HG03095 (cell line): Measurements from ENCODE around the gene GALNT17.
"Not testable (repeated sequence)": the region's sequence is repeated elsewhere in the genome, so short reads cannot be mapped to it uniquely, and the experiment has no call there.

Source experiments
- ATAC-seq: cut with Tn5 transposase; IDR thresholded peaks from one replicate; pipeline ENCODE4 v1.9.1; 2021; ENCODE audit warnings: moderate library complexity; ENCODE audit not compliant: unreplicated experiment

GALNT17 gene

DNA sequence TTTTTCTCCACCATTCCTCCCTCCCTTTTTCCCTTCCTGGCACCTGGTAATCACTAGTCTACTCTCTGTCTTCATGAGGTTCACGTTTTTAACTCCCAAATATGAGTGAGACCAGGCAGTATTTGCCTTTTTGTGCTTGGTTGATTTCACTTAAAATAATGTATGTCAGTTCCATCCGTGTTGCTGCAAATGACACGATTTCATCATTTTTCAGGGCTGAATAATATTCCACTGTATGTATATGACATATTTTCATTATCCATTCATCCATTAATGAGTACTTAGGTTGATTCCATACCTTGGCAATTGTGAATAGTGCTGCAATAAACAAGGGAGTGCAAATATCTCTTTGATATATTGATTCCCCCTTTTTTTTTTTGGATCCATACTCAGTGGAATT, 25.8 kb downstream of the GALNT17 start:
- ATAC-seq: no peak

DNA sequence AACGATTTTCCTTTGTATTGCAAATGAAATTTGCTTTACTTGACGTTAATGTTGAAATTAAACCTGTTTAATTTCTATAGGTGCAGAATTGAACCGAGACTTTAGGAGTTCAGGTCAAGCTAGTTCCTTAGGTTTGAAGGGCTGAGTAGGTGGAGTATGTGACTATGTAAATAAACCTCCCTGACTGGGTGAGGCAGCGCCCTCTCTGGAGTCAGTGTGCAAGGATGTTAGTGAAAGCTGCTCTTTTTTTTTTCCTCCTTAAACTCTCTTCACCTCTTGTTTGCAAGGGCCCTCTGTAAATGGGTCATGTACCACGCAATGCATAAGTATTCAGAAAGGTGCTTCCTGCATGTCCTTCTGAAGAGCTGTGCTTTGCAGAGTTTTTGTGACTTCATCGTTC, 33.8 kb downstream of the GALNT17 start:
- ATAC-seq: no peak

DNA sequence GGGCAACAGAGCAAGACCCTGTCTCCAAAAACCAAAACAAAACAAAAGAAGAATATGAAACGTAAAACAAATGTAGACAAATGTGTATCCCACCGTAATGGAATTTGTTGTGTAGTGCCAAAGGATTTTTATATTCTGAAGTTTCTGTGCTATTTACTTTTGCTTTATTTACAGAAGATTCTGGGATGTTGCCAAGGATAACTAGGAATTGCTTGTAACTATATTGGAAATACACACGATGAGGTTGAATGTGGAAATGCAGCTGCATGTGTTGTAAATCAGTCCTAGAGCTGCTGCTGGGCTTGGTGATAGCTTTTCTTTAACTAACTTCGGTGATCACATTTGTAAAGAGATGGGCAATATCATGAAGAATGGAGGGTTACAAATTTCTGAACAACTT, 39.5 kb downstream of the GALNT17 start:
- ATAC-seq: no peak

DNA sequence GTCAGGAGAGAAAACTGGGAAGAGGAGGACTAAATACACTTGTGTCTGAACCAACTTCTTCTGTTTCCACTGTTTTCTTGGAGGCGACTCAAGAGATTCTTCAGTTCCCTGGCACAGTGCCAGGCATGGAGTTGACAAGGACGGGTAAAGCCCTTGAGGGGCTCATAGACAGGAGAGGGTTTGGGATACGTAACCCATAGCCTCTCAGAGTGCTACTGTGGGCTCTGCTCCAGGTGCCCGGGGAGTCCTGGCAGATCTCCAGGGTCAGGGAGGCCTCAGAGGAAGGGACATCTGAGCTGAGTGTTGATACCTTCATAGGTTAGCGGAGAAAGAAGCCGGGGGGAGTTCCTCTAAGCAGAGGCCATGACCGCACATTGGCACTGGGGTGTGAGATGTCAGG, 42.0 kb downstream of the GALNT17 start:
- no peak for ATAC-seq

DNA sequence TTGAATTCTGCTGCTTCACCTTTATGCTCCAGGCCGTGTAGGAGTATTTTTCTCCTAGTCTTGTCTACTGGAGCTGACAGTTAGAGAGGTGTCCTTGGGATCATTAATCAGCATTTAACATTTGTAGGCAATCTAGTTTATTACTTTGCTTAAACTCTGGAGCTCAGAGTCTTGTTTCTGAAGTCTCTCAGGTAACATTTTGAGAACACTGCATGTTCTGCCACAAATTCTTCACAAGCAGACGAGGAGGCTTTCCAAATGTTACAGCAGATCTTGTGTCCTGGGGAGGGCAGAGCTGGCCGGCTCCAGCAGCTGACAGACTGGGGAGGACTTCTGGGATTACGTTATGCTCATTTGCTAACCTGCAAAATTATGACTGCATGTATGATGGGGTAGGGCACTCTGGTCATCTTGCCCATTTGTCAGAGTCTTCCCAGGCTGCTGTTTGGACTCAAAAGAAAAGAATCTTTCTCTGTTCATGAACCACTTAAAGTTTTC, 50.5 kb downstream of the GALNT17 start:
- ATAC-seq: no peak

DNA sequence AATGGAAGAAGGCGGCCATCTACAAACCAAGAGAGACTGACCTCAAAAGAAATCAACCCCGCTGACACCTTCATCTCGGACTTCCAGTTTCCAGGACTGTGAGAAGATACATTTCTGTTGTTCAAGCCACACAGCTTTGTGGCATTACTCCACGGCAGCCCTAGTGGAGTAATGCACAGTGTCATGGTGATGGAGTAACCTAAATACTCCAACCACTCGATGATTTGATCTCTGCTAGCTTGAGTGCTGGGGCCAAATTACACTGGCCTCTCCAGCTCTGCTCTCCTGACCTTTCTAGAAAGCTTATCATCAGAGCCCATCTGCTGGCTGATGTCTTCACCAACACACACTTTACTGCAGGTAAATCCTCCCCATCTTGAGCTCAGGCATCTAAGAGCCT, 52.2 kb downstream of the GALNT17 start:
- ATAC-seq: no peak

DNA sequence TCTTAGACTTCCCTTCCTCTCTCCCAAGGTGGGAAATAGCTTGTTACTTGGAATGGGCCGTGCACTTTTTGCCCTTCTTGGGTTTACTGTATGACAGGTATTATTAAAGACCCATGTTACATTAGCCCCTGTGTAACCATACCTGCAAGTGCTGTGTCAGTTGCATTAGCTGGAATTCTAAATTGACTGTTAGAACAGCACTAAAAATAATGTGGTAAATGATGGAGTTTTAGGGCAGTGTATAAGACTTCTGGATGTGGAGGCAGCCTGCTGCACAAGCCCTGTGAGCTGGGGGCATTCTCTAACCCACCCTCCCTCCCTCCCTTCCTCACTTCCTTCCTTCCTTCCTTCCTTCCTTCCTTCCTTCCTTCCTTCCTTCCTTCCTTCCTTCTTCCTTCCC, 52.7 kb downstream of the GALNT17 start:
- ATAC-seq: no peak

DNA sequence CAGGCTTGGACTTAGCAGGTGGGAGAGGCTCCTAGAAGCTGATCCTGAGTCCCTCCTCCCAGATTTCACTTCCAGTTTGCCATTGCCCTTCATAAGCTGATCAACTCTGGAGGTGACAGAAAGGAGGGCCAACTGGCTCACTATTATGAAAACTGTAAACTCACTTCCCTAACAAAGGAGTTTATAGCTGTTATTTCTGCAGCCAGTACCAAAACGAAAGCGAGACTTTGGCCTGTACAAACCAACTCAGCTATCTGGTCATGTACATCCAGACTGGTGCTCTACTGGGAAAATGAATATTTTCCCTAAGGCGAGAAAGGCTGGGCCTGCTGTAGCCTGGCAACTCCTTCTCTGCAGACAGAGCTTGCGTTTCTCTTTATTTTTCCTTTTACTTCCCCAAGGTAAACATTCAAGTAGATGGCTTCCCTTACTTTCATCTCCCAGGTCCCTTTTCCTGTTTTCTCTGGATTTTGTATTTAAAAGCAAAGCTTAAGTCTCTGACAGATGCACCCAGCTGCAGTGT, 54.7 kb downstream of the GALNT17 start:
- ATAC-seq: no peak

DNA sequence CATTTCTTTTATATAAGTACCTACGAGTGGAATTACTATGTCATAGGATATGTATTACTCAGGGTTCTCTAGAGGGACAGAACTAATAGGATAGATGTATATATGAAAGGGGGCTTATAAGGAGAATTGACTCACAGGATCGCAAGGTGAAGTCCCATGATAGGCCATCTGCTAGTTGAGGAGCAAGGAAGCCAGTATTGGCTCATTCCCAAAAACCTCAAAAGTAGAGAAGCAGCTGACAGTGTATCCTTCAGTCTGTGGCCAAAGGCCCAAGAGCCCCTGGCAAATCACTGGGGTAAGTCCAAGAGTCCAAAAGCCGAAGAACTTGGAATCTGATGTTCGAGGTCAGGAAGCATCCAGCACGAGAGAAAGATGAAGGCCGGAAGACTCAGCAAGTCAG, 59.8 kb downstream of the GALNT17 start:
- no peak for ATAC-seq

DNA sequence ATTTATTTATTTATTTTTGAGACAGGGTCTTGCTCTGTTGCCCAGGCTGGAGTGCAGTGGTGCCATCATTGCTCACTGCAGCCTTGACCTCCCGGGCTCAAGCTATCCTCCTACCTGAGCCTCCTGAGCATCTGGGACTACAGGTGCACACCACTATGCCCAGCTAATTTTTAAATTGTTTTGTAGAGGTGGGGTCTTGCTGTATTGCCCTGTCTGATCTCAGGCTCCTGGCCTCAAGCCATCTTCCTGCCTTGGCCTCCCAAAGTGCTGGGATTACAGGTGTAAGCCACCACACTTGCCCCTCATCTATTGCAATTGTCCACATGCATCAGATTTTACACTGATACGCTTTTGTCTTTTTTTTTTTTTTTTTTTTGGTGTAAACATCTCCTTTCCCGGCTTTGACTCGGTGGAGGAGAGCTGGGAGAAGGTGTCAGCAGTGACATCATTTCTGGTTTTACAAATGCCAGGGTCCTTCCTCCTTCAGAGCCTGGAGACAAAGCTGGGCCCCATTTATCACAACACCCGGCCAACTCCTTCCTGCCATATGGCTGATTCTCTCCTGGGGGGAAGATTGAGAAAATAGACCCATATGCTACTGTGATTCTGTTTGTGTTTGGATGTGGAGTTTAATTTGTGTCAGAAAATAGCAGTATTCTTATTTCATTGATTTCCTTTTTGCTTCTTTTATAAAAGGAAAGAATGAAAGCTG, 61.3 kb downstream of the GALNT17 start:
- no peak for ATAC-seq

DNA sequence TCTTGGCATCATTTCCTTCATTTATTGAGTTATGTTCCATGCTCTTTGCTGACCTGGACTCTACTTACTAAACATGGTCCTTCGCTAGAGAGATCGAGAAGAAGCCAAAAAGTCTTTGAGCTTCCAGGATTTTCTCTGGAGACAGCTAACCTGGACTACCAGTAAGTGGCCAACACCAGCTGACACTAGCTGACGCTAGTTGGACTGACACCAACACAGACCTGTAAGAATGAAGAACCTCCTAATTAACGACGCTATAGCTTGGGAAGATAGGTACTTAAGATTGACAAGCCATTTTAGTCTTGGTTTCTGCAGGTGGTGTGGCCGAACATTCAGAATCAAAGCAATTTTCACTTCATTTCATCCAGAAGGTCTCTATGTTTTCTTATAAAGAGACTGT, 66.4 kb downstream of the GALNT17 start:
- no peak for ATAC-seq

DNA sequence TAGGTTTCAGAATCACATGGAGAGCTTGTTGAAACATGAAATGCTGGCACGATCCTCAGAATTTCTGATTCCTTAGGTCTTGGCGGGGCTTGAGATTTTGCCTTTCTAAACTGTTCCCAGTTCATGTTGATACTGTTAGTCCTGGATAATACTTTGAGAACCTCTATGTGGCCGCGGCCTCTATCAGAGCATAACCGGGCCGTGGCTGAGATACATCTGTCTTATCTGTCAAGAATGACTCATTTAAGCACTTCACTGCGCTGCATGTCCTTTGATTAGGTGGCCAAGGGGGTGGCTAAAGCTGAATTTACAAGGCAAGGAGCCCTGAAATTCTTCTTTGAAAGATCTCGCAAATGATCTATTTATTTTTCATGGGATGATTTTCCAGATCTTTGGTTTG, 66.9 kb downstream of the GALNT17 start:
- no peak for ATAC-seq

DNA sequence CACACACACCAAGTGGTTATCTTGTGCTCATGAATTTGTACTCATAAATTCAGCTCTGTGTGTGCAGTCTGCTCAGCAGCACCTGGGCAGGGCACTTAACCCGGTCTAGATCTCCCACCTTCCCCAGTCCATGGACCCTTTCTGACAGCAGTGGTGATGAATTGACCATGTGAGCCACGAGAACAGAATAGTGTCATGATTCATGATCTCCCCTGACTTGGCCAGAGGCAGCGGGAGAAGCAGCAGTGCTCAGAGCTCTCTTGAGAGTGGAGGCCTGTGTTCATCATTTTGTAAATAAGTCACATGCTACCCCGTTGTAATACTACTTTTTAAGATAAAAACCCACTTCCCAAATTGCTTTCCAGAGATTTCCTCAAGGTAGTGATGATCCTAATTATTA, 74.2 kb downstream of the GALNT17 start:
- ATAC-seq: no peak

DNA sequence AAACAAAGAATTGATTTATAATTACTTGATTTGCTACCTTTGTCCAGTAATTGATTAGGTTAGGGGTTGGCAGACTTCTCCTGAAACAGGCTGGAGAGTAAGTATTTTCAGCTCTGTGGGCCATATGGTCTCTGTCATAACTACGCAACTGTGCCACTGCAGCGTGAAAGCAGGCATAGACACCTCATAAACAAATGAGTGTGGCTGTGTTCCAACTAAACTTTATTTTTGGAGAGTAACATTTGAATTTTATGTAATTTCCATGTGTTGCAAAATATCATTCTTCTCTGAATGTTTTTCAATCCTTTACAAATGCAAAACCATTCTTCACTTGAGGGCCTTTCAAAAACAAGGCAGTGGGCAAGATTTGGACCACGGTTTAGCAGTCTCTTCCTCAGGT, 76.9 kb downstream of the GALNT17 start:
- ATAC-seq: no peak

DNA sequence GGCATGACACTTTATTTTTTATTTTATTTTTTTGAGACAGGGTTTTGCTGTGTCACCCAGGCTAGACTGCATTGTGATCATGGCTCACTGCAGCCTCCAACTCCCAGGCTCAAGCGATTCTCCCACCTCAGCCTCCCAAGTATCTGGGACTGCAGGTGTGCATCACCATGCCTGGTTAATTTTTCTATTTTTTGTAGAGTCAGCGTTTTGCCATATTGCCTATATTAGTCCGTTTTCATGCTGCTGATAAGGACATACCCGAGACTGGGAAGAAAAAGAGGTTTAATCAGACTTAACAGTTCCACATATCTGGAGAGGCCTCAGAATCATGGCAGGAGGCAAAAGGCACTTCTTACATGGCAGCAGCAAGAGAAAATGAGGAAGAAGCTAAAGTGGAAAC, 77.5 kb downstream of the GALNT17 start:
- not testable (repeated sequence) for ATAC-seq

DNA sequence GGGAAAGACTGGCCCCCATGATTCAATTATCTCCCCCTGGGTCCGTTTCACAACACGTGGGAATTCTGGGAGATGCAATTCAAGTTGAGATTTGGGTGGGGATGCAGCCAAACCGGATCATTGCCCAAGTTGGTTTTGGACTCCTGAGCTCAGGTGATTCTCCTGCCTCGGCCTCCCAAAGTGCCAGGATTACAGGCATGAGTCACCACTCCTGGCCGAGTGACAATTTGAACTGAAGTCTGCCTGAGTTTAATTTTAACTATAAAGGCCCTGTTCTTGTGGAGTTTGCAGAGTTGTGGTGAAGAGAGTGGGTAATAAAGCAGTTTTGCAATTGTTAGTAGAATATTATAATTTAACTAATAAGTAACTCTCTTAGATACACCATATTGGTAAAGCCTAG, 78.3 kb downstream of the GALNT17 start:
- no peak for ATAC-seq

DNA sequence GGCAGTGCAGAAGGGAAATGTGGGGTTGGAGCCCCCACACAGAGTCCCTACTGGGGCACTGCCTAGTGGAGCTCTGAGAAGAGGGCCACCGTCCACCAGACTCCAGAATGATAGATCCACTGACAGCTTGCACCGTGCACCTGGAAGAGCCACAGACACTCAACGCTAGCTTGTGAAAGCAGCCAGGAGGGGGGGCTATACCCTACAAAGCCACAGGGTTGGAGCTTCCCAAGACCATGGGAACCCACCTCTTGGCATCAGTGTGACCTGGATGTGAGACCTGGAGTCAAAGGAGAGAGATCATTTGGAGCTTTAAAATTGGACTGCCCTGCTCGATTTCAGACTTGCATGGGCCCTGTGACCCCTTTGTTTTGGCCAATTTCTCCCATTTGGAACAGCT, 80.5 kb downstream of the GALNT17 start:
- not testable (repeated sequence) for ATAC-seq

DNA sequence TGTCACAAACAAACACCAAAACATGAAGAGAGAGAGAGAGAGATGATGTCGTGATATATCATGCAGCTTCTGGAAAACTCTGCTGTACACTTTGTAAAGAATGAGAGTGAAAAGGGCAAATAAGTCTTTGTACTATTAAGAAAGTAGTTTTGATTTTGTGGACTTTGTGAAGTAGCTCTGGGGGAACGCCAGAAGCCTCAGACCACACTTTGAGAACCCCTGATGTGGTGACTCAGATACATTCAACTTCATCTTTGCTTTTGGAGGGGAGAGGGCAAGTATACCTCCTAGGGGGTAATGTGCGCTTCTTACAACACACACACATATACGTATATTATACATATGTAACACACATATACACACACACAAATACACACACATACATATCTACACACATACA, 84.3 kb downstream of the GALNT17 start:
- ATAC-seq: no peak

DNA sequence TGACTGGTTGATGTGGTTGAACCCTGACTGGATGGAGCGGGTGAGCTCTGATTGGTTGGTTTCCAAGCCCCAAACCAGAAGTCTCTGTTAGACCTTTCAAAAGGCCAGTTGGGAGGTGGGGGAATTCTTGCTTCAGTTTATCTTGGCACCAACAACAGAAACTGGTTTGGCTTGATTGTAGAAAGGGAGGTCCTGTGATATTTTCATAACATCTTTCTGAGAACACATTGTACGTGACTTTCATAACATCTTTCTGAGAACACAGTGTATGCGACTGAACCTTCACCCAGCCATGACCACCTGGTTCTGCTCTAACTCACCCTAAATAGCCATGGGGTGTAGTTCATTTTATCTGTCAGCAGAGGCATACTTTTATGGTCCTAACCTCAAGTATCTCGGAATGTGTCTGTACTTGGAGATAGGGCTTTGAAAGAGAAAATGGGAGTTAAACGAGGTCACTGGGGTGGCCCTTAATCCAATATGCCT, 88.3 kb downstream of the GALNT17 start:
- ATAC-seq: no peak

DNA sequence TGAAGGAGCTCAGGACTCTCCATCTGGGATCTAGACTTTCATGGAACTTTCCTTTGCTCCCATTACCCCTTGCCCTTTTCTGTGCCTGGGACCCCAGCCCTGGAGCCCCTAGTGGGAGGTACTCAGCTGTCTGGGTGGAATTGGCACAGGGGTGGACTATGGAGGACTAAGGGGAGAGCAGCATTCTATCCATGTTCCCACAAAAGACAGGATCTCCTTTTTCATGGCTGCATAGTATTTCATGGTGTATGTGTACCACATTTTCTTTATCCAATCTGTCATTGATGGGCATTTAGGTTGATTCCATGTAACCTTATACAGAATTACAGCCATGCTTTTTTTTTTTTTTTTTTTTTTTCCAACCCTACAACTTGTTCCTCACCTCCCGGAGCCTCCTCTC, 89.1 kb downstream of the GALNT17 start:
- ATAC-seq: no peak

DNA sequence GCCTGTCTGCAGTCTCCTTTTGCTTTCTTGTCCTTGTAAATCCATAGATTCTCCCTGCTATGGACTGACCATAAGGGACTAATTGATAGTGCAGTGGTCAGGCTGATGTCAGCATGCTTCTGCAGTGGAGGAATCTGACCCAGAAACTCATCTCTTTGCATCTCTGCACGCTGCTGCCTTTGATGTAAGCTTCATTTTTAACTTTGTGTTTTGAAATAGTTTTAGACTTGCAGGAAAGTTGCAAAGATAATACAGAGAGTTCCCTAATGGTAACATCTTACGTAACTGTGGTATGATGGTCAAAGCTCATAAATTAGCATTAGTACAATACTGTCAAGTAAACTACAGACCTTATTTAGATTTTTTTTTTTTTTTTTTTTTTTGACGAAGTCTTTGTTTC, 89.6 kb downstream of the GALNT17 start:
- ATAC-seq: no peak

DNA sequence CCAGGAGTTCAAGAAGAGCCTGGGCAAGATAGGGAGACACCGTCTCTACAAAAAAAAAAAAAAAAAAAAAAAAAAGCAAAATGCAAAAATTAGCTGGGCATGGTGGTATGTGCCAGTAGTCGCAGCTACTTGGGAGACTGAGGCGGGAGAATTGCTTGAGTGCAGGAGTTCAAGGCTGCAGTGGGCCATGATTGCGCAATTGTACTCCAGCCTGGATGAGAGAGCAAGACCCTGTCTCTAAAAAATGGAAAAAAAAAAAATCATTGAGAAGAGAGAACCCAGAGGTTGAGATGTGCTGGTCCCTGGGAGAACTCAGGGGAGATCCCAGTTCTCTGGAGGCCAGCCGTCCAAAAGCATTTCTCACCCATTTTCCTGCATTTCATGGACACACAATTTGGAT, 95.2 kb downstream of the GALNT17 start:
- ATAC-seq: no peak

DNA sequence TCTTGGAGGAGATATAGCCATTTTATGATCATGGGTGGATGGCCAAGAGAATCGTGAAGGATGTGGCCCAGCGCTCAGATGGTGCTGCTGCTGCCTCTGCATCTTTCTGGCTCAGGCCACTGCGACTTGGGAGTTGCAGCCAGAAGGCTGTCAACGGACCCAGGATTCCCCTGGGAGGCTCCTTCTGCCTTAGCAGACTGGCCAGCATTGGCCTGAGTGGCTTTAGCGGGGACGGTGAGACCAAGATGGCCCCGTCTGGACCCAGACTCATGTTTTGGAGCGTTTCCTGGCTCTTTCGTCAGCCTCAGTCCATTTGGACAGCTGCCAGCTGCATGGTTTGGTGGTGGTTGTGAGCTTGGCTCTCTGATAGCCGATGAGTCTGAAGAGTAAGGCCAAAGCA, 97.2 kb downstream of the GALNT17 start:
- no peak for ATAC-seq
